ENCODE measurements around the gene GALM. TPM values are rescaled to one million over a fixed set of nuclear protein-coding genes. Genes with fewer than 3 reads are reported as not detected.

Gene GALM
- total and polyA plus RNA-seq, 10 of the 15 experiments (the other 5 are each of a cell fraction or from before 2014, with no cell fraction given) = 1.1 to 4.0 (median 1.7) TPM

DNA sequence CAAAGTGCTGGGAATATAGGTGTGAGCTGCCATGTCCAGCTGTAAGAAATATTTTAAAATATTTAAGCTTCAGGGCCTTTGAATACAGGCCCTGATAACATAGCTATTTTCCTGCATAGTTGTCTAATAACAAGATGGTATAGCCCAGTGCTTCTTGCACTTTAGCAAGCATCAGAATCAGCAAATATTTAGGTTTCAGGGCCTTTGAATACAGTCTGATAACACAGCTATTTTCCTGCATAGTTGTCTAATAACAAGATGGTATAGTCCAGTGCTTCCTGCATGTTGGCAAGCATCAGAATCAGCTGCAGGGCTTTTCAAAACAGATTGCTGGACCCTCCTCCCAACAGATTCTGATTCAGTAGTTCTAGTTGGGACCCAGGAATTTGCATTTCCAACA, 117.7 kb downstream of the GALM start (continued):
- no peak for TF ChIP-seq ETV6 (conservative IDR thresholded peaks at IDR 0.05 in 1 of 2, IDR thresholded peaks at IDR 0.05 in 1 of 2; ENCODE audit: borderline replicate concordance in 1 of 2, low read depth in 1 of 2)
- no peak for TF ChIP-seq SUZ12 (IDR thresholded peaks at IDR 0.05; ENCODE audit: unreplicated experiment)
- no peak for TF ChIP-seq MTA3 (IDR thresholded peaks at IDR 0.05; ENCODE audit: borderline replicate concordance, low read length)
- TF ChIP-seq CREB1 (IDR thresholded peaks at IDR 0.05; ENCODE audit: low read depth) = no peak
- no peak for TF ChIP-seq SMC3 (IDR thresholded peaks at IDR 0.05; ENCODE audit: borderline replicate concordance, low read length)

Other genes with a start within 250 kb of the GALM start
- gene HNRNPLL, start 63.2 kb upstream of the GALM start, total RNA-seq (2014; rRNA removed) = 3.1 and 3.5 TPM in 2 replicates
- gene HNRNPLL, start 63.2 kb upstream of the GALM start, total RNA-seq (2014; rRNA removed; fragmentation: Illumina TruSeq; extraction: Trizol) = 2.4 and 2.7 TPM in 2 replicates
- 3.2 and 4.0 TPM in 2 replicates for gene HNRNPLL, start 63.2 kb upstream of the GALM start, total RNA-seq (2021)
- 27.1 and 43.6 TPM in 2 replicates for gene HNRNPLL, start 63.2 kb upstream of the GALM start, polyA plus RNA-seq (2011; rRNA removed)
- 2.0 and 2.9 TPM in 2 replicates for gene HNRNPLL, start 63.2 kb upstream of the GALM start, polyA plus RNA-seq (2014; fragmentation: Illumina TruSeq; extraction: Trizol)
- 1 to 10 TPM in 1 of 2 experiments, under 1 TPM in 1; 0.98 to 1.5 TPM for gene HNRNPLL, start 63.2 kb upstream of the GALM start, polyA plus RNA-seq (2014; fragmentation: Nextera tagmentation; extraction: Ambion mirVana)
- 1.8 and 3.2 TPM in 2 replicates for gene HNRNPLL, start 63.2 kb upstream of the GALM start, polyA plus RNA-seq (2014; rRNA removed)
- 10 to 100 TPM in 1 of 2 experiments, 1 to 10 TPM in 1; 8.3 to 10.5 TPM for gene HNRNPLL, start 63.2 kb upstream of the GALM start, polyA plus RNA-seq (2016; fragmentation: Nextera tagmentation; extraction: Ambion mirVana)
- gene SRSF7, start 85.2 kb downstream of the GALM start, total RNA-seq (2014; rRNA removed) = 205 and 241 TPM in 2 replicates
- gene SRSF7, start 85.2 kb downstream of the GALM start, total RNA-seq (2014; rRNA removed; fragmentation: Illumina TruSeq; extraction: Trizol) = 352 and 361 TPM in 2 replicates
- 275 and 278 TPM in 2 replicates for gene SRSF7, start 85.2 kb downstream of the GALM start, total RNA-seq (2021)
- 538 and 623 TPM in 2 replicates for gene SRSF7, start 85.2 kb downstream of the GALM start, polyA plus RNA-seq (2011; rRNA removed)
- 315 and 320 TPM in 2 replicates for gene SRSF7, start 85.2 kb downstream of the GALM start, polyA plus RNA-seq (2014; fragmentation: Illumina TruSeq; extraction: Trizol)
- 100 to 1,000 TPM; 753 to 785 TPM for gene SRSF7, start 85.2 kb downstream of the GALM start, polyA plus RNA-seq (2014; fragmentation: Nextera tagmentation; extraction: Ambion mirVana)
- 282 and 313 TPM in 2 replicates for gene SRSF7, start 85.2 kb downstream of the GALM start, polyA plus RNA-seq (2014; rRNA removed)
- 100 to 1,000 TPM; 456 to 494 TPM for gene SRSF7, start 85.2 kb downstream of the GALM start, polyA plus RNA-seq (2016; fragmentation: Nextera tagmentation; extraction: Ambion mirVana)
- gene GEMIN6, start 112.1 kb downstream of the GALM start, total RNA-seq (2014; rRNA removed) = 14.2 and 16.6 TPM in 2 replicates
- 23.8 and 24.1 TPM in 2 replicates for gene GEMIN6, start 112.1 kb downstream of the GALM start, total RNA-seq (2014; rRNA removed; fragmentation: Illumina TruSeq; extraction: Trizol)
- gene GEMIN6, start 112.1 kb downstream of the GALM start, total RNA-seq (2021) = 22.1 and 22.9 TPM in 2 replicates
- 28.4 and 38.0 TPM in 2 replicates for gene GEMIN6, start 112.1 kb downstream of the GALM start, polyA plus RNA-seq (2011; rRNA removed)
- gene GEMIN6, start 112.1 kb downstream of the GALM start, polyA plus RNA-seq (2014; fragmentation: Illumina TruSeq; extraction: Trizol) = 16.6 and 25.6 TPM in 2 replicates
- 10 to 100 TPM; 63.4 to 67.6 TPM for gene GEMIN6, start 112.1 kb downstream of the GALM start, polyA plus RNA-seq (2014; fragmentation: Nextera tagmentation; extraction: Ambion mirVana)
- 16.3 and 16.6 TPM in 2 replicates for gene GEMIN6, start 112.1 kb downstream of the GALM start, polyA plus RNA-seq (2014; rRNA removed)
- gene GEMIN6, start 112.1 kb downstream of the GALM start, polyA plus RNA-seq (2016; fragmentation: Nextera tagmentation; extraction: Ambion mirVana) = 10 to 100 TPM; 31.7 to 40.3 TPM
- 12.5 and 13.2 TPM in 2 replicates for gene DHX57, start 209.8 kb downstream of the GALM start, total RNA-seq (2014; rRNA removed)
- 17.9 and 18.0 TPM in 2 replicates for gene DHX57, start 209.8 kb downstream of the GALM start, total RNA-seq (2014; rRNA removed; fragmentation: Illumina TruSeq; extraction: Trizol)
- gene DHX57, start 209.8 kb downstream of the GALM start, total RNA-seq (2021) = 13.7 and 15.8 TPM in 2 replicates
- gene DHX57, start 209.8 kb downstream of the GALM start, polyA plus RNA-seq (2011; rRNA removed) = 16.2 and 17.5 TPM in 2 replicates
- 15.8 and 20.9 TPM in 2 replicates for gene DHX57, start 209.8 kb downstream of the GALM start, polyA plus RNA-seq (2014; fragmentation: Illumina TruSeq; extraction: Trizol)
- gene DHX57, start 209.8 kb downstream of the GALM start, polyA plus RNA-seq (2014; fragmentation: Nextera tagmentation; extraction: Ambion mirVana) = 1 to 10 TPM; 6.5 to 7.1 TPM
- gene DHX57, start 209.8 kb downstream of the GALM start, polyA plus RNA-seq (2014; rRNA removed) = 9.3 and 10.4 TPM in 2 replicates
- 10 to 100 TPM; 16.5 to 18.0 TPM for gene DHX57, start 209.8 kb downstream of the GALM start, polyA plus RNA-seq (2016; fragmentation: Nextera tagmentation; extraction: Ambion mirVana)
- gene MORN2, start 209.9 kb downstream of the GALM start, total RNA-seq (2014; rRNA removed) = 2.8 and 4.4 TPM in 2 replicates
- 7.6 and 8.4 TPM in 2 replicates for gene MORN2, start 209.9 kb downstream of the GALM start, total RNA-seq (2014; rRNA removed; fragmentation: Illumina TruSeq; extraction: Trizol)
- 2.3 and 3.5 TPM in 2 replicates for gene MORN2, start 209.9 kb downstream of the GALM start, total RNA-seq (2021)
- gene MORN2, start 209.9 kb downstream of the GALM start, polyA plus RNA-seq (2011; rRNA removed) = 6.8 and 12.2 TPM in 2 replicates
- gene MORN2, start 209.9 kb downstream of the GALM start, polyA plus RNA-seq (2014; fragmentation: Illumina TruSeq; extraction: Trizol) = 7.6 and 9.1 TPM in 2 replicates
- gene MORN2, start 209.9 kb downstream of the GALM start, polyA plus RNA-seq (2014; fragmentation: Nextera tagmentation; extraction: Ambion mirVana) = 10 to 100 TPM; 18.7 to 19.2 TPM
- gene MORN2, start 209.9 kb downstream of the GALM start, polyA plus RNA-seq (2014; rRNA removed) = 4.5 and 7.6 TPM in 2 replicates
- gene MORN2, start 209.9 kb downstream of the GALM start, polyA plus RNA-seq (2016; fragmentation: Nextera tagmentation; extraction: Ambion mirVana) = 10 to 100 TPM; 19.0 to 26.9 TPM
- gene ARHGEF33, start 223.8 kb downstream of the GALM start, total RNA-seq (2014; rRNA removed) = 0.05 and 0.06 TPM in 2 replicates
- gene ARHGEF33, start 223.8 kb downstream of the GALM start, total RNA-seq (2014; rRNA removed; fragmentation: Illumina TruSeq; extraction: Trizol) = not detected in 2 replicates
- 0.08 TPM in 1 of 2 replicates, not detected in the other for gene ARHGEF33, start 223.8 kb downstream of the GALM start, total RNA-seq (2021)
- gene ARHGEF33, start 223.8 kb downstream of the GALM start, polyA plus RNA-seq (2011; rRNA removed) = 0.04 TPM in 1 of 2 replicates, not detected in the other
- gene ARHGEF33, start 223.8 kb downstream of the GALM start, polyA plus RNA-seq (2014; fragmentation: Illumina TruSeq; extraction: Trizol) = 0.01 TPM in 1 of 2 replicates, not detected in the other
- gene ARHGEF33, start 223.8 kb downstream of the GALM start, polyA plus RNA-seq (2014; fragmentation: Nextera tagmentation; extraction: Ambion mirVana) = under 1 TPM in 1 of 2 experiments, not detected in 1; 0.08 TPM
- 0.03 TPM in 1 of 2 replicates, not detected in the other for gene ARHGEF33, start 223.8 kb downstream of the GALM start, polyA plus RNA-seq (2014; rRNA removed)
- not detected for gene ARHGEF33, start 223.8 kb downstream of the GALM start, polyA plus RNA-seq (2016; fragmentation: Nextera tagmentation; extraction: Ambion mirVana)